Measurements from ENCODE around the gene LINC01488.

LINC01488 gene

DNA sequence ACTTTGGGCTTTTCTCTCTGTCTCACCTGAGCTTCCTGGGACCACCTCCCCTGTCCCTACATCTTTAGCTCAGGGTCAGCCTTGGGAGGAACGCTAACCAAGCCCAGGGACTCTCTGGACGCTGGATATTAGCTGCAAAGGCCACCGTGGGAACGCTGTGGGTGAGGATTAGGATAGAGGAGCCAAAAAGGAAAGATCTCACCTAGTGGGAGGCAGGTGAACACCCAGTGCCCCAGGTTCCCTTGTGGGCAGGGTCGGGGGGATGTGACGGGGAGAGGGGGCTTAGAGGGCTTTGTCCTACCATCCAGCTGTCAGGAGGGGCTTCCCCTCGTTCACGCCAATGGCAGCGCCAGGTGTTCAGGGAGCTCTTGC, 50.2 kb downstream of the LINC01488 start:
- WGBS, result 79% methylated on average over 6 of the region's 9 CpGs
- no peak overlapping the region for H3K27ac ChIP-seq (ENCODE audit: low read length, poor library complexity, severe bottlenecking)

DNA sequence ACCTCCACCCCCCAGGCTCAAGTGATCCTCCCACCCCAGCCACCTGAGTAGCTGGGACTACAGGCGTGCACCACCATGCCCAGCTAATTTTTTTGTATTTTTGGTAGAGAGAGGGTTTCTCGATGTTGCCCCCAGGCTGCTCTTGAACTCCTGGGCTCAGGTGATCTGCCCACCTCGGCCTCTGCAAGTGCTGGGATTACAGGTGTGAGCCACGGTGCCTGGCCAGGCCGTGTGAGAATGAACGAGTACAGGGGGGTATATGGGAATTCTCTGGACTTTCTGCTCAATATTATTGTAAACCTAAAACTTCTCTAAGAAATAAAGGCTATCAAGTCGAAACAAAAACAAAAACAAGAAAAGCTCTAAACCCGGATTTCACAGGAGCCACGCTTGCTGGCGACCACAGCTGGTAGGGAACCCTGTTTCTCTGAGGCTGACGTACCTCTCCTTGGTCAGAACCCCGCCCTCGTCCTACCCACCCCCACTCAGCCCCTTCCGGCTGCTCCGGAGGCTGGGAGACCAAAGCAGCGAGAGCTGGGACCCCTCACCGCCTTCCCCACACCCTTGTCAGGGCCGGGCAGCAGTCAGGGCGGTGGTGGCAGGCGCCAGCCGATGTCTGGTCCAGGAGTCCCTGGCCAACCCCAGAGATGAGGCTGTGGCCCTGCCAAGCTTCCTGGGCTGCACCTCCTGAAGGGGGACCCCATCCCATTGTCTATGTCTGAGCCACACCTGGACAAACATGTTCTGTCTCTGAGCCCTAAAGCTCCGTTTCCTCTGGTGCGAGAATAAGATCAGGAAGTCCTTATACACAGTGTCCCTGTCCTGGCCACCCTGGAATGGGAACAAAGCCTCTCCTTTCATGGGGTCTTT, 52.1 kb downstream of the LINC01488 start:
- H3K27me3 ChIP-seq (ENCODE audit: control insufficient read depth in 1 of 2, insufficient read depth in 1 of 2, low read length in 2 of 2), result peaks cover 25 to 36% of the 10 kb centered on the region in 2 experiments
- H3K9me3 ChIP-seq (ENCODE audit: control insufficient read depth, low read length), result no peaks in the 10 kb centered on the region
- H2AK5ac ChIP-seq (ENCODE audit: low read length, severe bottlenecking), result no peak overlapping the region
- no peak overlapping the region for H3K9ac ChIP-seq (ENCODE audit: low read length)
- H2BK5ac ChIP-seq (ENCODE audit: low read depth, low read length, poor library complexity, severe bottlenecking), result no peak overlapping the region
- no peak overlapping the region for H3K14ac ChIP-seq (ENCODE audit: low read length in 2 of 2)
- H3K4me2 ChIP-seq (ENCODE audit: low read length, poor library complexity, severe bottlenecking), result no peak overlapping the region
- H3K79me1 ChIP-seq (replicated peaks; ENCODE audit: low read length, poor library complexity, severe bottlenecking), result no peaks in the 10 kb centered on the region
- no peak overlapping the region for H3K4ac ChIP-seq (ENCODE audit: low read depth in 1 of 2, low read length in 2 of 2)
- no peak overlapping the region for H2BK12ac ChIP-seq (ENCODE audit: low read length in 2 of 2)
- H3K36me3 ChIP-seq (ENCODE audit: control insufficient read depth in 1 of 2, insufficient read depth in 2 of 2, low read depth in 1 of 2, low read length in 2 of 2), result no peaks in the 10 kb centered on the region
- no peak overlapping the region for H2AFZ ChIP-seq (ENCODE audit: low read depth, low read length)
- H2BK120ac ChIP-seq (ENCODE audit: low read depth, low read length), result no peak overlapping the region
- H4K91ac ChIP-seq (ENCODE audit: low read length), result no peak overlapping the region
- no peak overlapping the region for H3K23ac ChIP-seq (ENCODE audit: low read length in 2 of 2)
- no peak overlapping the region for H3K4me3 ChIP-seq (ENCODE audit: insufficient read depth in 1 of 2, low read depth in 1 of 2, low read length in 2 of 2)
- WGBS, result 84% methylated on average over 23 of the region's 23 CpGs
- no peak overlapping the region for H2BK15ac ChIP-seq (ENCODE audit: low read depth, poor library complexity, severe bottlenecking)
- no peaks in the 10 kb centered on the region for H3K4me1 ChIP-seq (ENCODE audit: control insufficient read depth, insufficient read depth, low read depth, low read length)
- H3K18ac ChIP-seq (ENCODE audit: low read depth in 1 of 2, low read length in 2 of 2), result no peak overlapping the region
- DNase-seq, result no peak
- no peak overlapping the region for H4K8ac ChIP-seq (ENCODE audit: low read length)
- no peak overlapping the region for H3K27ac ChIP-seq (ENCODE audit: low read length, poor library complexity, severe bottlenecking)

More for the DNA sequence above, 50.2 kb downstream of the LINC01488 start:
- Histone ChIP-seq H3K4ac (ENCODE audit: low read depth in 1 of 2, low read length in 2 of 2) (no peak overlapping the region), H3K4me2 (ENCODE audit: low read length, poor library complexity, severe bottlenecking) (no peak overlapping the region), H2BK120ac (ENCODE audit: low read depth, low read length) (no peak overlapping the region), H3K14ac (ENCODE audit: low read length in 2 of 2) (no peak overlapping the region), H2BK15ac (ENCODE audit: low read depth, poor library complexity, severe bottlenecking) (no peak overlapping the region), H4K91ac (ENCODE audit: low read length) (no peak overlapping the region), H3K23ac (ENCODE audit: low read length in 2 of 2) (no peak overlapping the region), H3K4me3 (ENCODE audit: insufficient read depth in 1 of 2, low read depth in 1 of 2, low read length in 2 of 2) (no peak overlapping the region), H3K79me1 (replicated peaks; ENCODE audit: low read length, poor library complexity, severe bottlenecking) (no peaks in the 10 kb centered on the region), H4K8ac (ENCODE audit: low read length) (no peak overlapping the region), H2BK12ac (ENCODE audit: low read length in 2 of 2) (no peak overlapping the region), H2BK5ac (ENCODE audit: low read depth, low read length, poor library complexity, severe bottlenecking) (no peak overlapping the region), H3K9me3 (ENCODE audit: control insufficient read depth, low read length) (no peaks in the 10 kb centered on the region), H3K18ac (ENCODE audit: low read depth in 1 of 2, low read length in 2 of 2) (no peak overlapping the region), H3K27me3 (ENCODE audit: control insufficient read depth in 1 of 2, insufficient read depth in 1 of 2, low read length in 2 of 2) (peaks cover 25 to 32% of the 10 kb centered on the region in 2 experiments), H3K9ac (ENCODE audit: low read length) (no peak overlapping the region), H2AK5ac (ENCODE audit: low read length, severe bottlenecking) (no peak overlapping the region), H3K4me1 (ENCODE audit: control insufficient read depth, insufficient read depth, low read depth, low read length) (no peaks in the 10 kb centered on the region), H2AFZ (ENCODE audit: low read depth, low read length) (no peak overlapping the region), H3K36me3 (ENCODE audit: control insufficient read depth in 1 of 2, insufficient read depth in 2 of 2, low read depth in 1 of 2, low read length in 2 of 2) (no peaks in the 10 kb centered on the region)
- DNase-seq, result no peak

DNA sequence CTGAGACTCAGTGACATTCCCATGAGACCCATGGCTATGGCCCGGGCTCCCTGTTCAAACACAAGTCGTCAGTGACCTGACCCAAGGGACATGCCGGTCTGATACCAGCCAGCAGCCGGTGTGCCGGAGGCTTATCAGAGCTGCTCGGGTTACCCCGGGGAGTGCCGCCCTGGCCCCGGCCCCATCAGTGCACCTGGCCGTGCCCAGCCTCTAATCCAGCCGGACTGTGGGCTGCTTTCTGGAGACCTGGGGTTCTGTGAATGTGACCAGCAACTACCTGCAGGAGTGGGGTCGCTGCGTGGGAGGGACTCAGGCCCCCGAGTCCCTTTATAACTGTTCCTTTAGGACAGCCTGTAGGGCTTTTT, 52.7 kb downstream of the LINC01488 start:
- Histone ChIP-seq H2AFZ (ENCODE audit: low read depth, low read length) (no peak overlapping the region), H4K91ac (ENCODE audit: low read length) (no peak overlapping the region), H3K14ac (ENCODE audit: low read length in 2 of 2) (no peak overlapping the region), H4K8ac (ENCODE audit: low read length) (no peak overlapping the region), H2AK5ac (ENCODE audit: low read length, severe bottlenecking) (no peak overlapping the region), H3K27ac (ENCODE audit: low read length, poor library complexity, severe bottlenecking) (no peak overlapping the region), H3K4ac (ENCODE audit: low read depth in 1 of 2, low read length in 2 of 2) (no peak overlapping the region), H2BK15ac (ENCODE audit: low read depth, poor library complexity, severe bottlenecking) (no peak overlapping the region), H3K79me1 (replicated peaks; ENCODE audit: low read length, poor library complexity, severe bottlenecking) (no peaks in the 10 kb centered on the region), H3K4me3 (ENCODE audit: insufficient read depth in 1 of 2, low read depth in 1 of 2, low read length in 2 of 2) (no peak overlapping the region), H3K23ac (ENCODE audit: low read length in 2 of 2) (no peak overlapping the region), H3K9ac (ENCODE audit: low read length) (no peak overlapping the region), H3K4me2 (ENCODE audit: low read length, poor library complexity, severe bottlenecking) (no peak overlapping the region), H3K4me1 (ENCODE audit: control insufficient read depth, insufficient read depth, low read depth, low read length) (no peaks in the 10 kb centered on the region), H3K18ac (ENCODE audit: low read depth in 1 of 2, low read length in 2 of 2) (no peak overlapping the region), H2BK12ac (ENCODE audit: low read length in 2 of 2) (no peak overlapping the region), H3K9me3 (ENCODE audit: control insufficient read depth, low read length) (no peaks in the 10 kb centered on the region), H2BK120ac (ENCODE audit: low read depth, low read length) (no peak overlapping the region), H3K36me3 (ENCODE audit: control insufficient read depth in 1 of 2, insufficient read depth in 2 of 2, low read depth in 1 of 2, low read length in 2 of 2) (no peaks in the 10 kb centered on the region), H3K27me3 (ENCODE audit: control insufficient read depth in 1 of 2, insufficient read depth in 1 of 2, low read length in 2 of 2) (peaks cover 25 to 36% of the 10 kb centered on the region in 2 experiments), H2BK5ac (ENCODE audit: low read depth, low read length, poor library complexity, severe bottlenecking) (no peak overlapping the region)
- WGBS, result 85% methylated on average over 14 of the region's 14 CpGs
- no peak for DNase-seq

DNA sequence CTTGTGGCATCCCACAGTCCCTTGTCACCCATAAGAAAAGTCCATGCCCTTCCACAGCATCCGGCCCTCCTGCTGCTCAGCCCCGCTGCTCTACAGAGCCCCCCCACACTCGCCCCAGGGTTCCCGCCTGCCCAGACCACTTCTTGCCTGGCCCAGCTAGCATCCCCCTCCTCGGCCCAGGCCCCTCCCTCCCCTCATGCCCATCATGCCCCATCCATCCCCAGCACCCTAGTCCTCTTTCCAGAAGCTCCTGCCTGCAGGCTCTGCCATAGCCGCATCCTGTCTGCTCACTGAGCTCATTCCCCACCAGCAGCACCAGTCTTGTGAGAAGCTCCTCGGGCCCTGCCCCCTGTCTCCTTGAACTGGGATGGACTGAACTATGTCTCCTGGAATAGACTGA, 54.4 kb downstream of the LINC01488 start:
- Histone ChIP-seq H3K4me1 (ENCODE audit: control insufficient read depth, insufficient read depth, low read depth, low read length) (peaks cover 5% of the 10 kb centered on the region), H3K4ac (ENCODE audit: low read depth in 1 of 2, low read length in 2 of 2) (no peak overlapping the region), H3K9me3 (ENCODE audit: control insufficient read depth, low read length) (no peaks in the 10 kb centered on the region), H3K9ac (ENCODE audit: low read length) (no peak overlapping the region), H2AK5ac (ENCODE audit: low read length, severe bottlenecking) (no peak overlapping the region), H3K27me3 (ENCODE audit: control insufficient read depth in 1 of 2, insufficient read depth in 1 of 2, low read length in 2 of 2) (peaks cover 14 to 24% of the 10 kb centered on the region in 2 experiments), H3K36me3 (ENCODE audit: control insufficient read depth in 1 of 2, insufficient read depth in 2 of 2, low read depth in 1 of 2, low read length in 2 of 2) (no peaks in the 10 kb centered on the region), H3K23ac (ENCODE audit: low read length in 2 of 2) (no peak overlapping the region), H3K14ac (ENCODE audit: low read length in 2 of 2) (no peak overlapping the region), H2BK5ac (ENCODE audit: low read depth, low read length, poor library complexity, severe bottlenecking) (no peak overlapping the region), H4K91ac (ENCODE audit: low read length) (no peak overlapping the region), H3K4me3 (ENCODE audit: insufficient read depth in 1 of 2, low read depth in 1 of 2, low read length in 2 of 2) (no peak overlapping the region), H3K27ac (ENCODE audit: low read length, poor library complexity, severe bottlenecking) (no peak overlapping the region), H3K4me2 (ENCODE audit: low read length, poor library complexity, severe bottlenecking) (no peak overlapping the region), H3K79me1 (replicated peaks; ENCODE audit: low read length, poor library complexity, severe bottlenecking) (no peaks in the 10 kb centered on the region), H4K8ac (ENCODE audit: low read length) (no peak overlapping the region), H2BK120ac (ENCODE audit: low read depth, low read length) (no peak overlapping the region), H2BK15ac (ENCODE audit: low read depth, poor library complexity, severe bottlenecking) (no peak overlapping the region), H3K18ac (ENCODE audit: low read depth in 1 of 2, low read length in 2 of 2) (no peak overlapping the region), H2BK12ac (ENCODE audit: low read length in 2 of 2) (no peak overlapping the region), H2AFZ (ENCODE audit: low read depth, low read length) (no peak overlapping the region)
- DNase-seq, result no peak
- WGBS, result 84% methylated on average over 7 of the region's 7 CpGs
